GM18508 (cell line): Measurements from ENCODE around the gene DPF3.

Source experiments
- ATAC-seq: cut with Tn5 transposase; IDR thresholded peaks from one replicate; pipeline ENCODE4 v1.9.1; 2021; ENCODE audit warnings: moderate number of reproducible peaks; ENCODE audit not compliant: insufficient read depth, unreplicated experiment

DPF3 gene

DNA sequence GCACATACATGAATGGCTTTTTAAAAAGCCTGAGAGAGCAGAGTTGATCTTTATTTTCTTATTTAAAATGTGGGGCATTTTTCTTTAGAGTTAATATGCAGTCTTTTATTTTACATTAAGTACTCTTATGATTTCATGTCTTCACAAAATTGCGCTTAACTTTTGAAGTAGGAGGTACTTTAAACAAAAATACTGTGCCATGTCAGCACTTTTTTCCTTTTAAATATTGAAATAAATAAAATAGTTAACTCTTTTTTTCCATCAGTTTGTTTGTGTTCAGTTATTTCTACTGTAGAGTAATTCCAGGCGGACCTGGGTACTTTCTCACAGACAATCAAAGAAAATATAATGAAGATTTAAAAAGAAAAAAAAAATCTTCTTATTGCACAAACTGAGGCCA is 231.7 kb downstream of the DPF3 start:
- ATAC-seq, result no peak

DNA sequence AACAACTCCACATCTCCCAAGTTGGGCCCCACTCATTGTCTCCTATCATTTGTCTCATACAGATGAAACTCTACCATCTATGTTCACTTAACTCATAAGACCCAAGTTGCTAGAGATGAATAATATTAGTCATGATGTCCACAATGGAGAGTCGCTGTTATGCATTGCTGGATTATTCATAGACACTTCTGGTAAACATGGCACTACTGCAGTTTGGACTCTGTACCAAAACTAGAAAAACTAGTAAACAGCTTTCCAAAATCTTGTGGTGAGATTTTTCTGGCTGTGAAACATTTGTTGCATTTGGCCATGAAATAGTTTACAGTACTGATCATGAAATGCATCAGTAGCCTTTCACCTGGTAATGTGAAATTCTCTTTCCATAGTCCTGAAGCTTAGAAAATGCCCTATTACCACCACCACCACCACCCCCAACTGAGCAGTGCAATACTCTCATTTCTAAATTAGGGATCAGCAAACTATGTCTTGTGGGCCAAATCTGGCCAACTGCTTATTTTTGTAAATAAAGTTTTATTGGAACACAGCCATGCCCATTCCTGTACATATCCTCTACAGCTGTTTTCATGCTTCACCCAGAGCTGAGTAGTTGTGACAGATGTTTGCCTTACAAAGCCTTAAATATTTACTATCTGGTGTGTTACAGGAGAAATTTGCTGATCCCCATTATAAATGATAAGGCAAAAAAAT is 236.5 kb downstream of the DPF3 start:
- ATAC-seq, result no peak

DNA sequence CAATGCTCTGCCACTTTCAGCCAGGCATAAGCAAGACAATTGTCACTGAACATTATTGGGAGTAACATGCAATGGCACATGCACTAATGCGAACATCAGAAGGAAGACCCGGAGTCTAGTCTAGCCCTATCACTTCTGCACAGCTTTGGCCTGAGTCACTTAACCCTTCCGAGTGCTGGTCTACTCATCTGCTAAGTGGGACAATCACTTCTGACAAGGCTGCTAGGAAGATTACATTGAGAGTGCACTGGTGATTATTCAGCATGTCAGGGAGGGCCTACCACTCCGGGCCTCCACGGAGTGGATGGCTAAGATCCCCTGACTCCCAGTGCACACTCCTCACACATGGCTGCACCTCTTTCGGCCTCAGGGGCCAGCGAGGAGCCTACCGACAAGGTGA is 240.9 kb downstream of the DPF3 start:
- ATAC-seq, result no peak

DNA sequence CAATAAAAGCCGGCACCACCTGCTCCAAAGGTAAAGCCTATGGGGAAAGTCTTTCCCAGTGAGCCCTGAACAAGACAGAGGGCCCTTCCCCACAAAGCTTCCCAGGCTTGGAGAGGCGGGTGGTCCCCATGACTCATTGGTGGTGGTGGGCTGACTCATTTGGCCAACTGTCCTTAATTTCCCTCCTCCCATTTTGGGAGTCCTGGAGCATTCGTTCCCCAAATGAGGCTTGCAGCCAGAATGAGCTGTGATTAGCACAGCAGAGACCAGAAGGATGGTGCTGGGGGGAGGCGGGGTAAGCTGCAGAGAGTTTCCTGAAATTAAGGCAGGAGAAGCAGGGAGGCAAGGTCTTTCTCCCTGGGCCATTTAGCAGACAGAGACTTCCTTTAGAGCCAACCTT is 241.7 kb downstream of the DPF3 start:
- no peak for ATAC-seq

DNA sequence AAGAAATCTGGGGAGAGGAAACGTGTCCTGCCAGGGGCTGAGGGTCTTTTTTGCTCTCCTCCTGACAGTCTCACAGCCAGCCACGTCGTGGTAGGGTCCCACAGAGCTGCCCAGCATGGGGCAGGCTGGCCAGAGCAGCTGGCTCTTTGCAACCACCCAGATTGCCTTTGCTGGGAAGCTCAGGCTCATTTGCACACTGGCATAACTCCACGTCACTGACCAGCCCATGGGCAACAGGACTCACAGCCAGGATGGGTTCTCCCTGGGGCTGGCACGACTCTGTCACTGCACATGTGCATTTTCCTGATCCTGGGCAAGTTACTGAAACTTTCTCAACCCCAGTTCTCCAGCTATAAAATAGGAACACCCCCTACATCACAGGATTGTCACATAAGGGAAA is 242.2 kb downstream of the DPF3 start:
- ATAC-seq, result no peak

DNA sequence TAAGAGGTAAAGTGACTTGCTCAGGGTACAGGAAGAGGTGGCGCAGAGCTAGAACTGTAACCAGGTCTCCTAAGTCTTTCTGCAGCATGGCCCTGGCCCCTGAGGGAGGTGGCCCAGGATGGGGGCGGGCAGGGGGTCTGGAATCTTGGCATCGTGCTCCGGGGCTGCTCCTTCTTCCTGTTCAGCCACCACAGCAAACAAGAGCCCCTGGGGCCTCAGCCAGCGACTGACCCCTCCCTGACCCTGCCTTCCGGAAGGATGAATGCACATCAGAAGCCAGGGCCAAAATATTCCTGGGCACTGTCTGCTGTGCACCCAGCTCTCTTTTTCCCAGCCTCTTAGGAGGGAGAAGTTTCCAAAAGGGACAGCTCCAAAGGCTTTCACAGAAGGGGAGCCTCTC is 242.8 kb downstream of the DPF3 start:
- no peak for ATAC-seq

DNA sequence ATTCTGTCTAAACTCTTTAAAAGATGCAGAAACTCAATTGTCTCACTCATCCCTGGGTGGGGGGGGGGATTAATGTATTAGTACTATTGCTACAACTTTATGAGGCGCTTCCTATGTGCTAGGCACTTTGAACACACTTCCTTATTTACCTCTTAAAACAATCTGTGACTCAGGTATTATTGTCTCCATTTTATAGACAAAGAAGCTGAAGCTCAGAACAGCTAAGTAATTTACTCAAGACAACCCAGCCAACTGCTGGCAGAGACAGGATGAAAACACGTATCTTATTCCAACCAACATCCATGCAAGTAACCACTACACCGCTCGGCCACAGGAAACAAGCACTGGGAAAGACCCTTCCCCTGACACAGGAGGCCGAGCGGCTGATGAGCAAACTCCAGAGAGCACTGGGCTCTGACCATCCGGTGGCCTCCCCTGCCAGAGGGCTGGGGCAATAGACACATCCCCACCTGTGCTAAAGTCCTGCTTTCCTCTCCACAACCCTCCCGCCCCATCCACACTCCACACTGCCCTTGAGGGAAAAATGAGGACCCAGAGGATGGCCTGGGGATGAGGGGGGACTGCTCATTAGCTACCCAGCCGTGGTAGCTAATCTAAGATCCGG is 244.2 kb downstream of the DPF3 start:
- no peak for ATAC-seq

DNA sequence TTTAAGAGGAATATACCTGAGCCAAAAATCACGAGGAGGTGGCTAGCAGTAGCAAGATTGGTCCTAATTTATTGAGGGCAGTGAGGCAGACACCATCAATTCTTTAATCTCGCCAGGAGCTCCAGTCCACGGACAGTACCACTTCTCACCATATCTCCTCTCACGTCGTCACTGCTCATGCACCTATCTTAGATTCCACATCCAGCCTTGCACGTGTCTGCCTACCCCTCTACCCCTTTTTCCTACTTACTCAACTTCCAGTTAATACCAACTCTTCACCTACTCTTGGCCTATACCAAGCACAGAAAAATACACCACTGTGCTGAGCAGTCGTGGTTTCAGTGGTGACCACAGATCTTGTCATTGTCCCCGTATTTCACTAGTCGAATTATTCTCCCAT is 246.1 kb downstream of the DPF3 start:
- ATAC-seq, result no peak

DNA sequence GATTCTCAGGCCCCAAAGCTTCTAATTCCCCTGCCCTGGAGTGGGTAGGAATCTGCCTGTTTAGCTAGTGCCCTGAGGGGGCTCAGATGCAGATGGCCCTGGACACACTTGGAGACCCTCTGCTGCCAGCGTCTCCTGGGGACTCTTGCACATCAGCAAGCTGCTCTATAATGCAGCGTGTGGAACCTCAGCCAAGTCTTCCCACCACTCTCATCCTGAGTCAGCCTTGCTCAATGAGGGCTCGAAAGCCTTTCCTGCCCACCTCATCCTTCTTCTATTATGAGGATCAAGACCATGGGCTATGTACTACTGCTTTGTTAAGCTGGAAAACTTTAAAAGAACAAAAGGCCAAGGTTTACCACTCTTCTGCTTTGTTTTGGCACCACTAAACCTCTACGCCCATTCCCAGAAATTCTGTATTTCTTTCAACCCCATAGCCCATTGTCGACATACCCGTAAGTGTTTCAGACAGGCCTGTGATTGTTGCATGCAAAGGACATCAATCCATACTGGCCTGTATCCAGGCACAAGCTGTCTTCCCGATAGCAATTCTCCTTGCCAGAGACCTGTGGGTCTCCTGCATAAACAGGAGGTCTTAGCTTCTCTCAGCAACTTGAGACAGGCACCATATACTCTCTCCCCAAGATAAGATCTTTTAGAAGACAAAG is 246.9 kb downstream of the DPF3 start:
- ATAC-seq, result no peak

DNA sequence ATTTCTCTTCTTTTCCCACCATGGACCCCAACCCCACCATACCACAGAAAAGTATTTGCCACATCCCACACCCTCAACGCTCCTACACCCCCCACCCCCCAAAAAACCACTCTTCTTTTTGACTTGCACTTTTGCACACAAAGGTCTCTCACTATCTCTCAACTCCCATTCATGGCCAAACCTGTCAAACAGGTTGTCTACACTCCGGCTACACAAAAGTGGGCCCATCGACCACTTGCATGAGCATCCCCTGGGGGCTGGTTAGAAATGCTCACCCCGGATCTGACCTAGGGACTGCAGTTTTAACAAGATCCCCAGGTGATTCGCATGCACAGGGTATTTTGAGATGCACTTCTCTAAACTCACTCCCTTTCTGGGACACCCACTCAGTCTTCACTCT is 248.2 kb downstream of the DPF3 start:
- ATAC-seq, result no peak

DNA sequence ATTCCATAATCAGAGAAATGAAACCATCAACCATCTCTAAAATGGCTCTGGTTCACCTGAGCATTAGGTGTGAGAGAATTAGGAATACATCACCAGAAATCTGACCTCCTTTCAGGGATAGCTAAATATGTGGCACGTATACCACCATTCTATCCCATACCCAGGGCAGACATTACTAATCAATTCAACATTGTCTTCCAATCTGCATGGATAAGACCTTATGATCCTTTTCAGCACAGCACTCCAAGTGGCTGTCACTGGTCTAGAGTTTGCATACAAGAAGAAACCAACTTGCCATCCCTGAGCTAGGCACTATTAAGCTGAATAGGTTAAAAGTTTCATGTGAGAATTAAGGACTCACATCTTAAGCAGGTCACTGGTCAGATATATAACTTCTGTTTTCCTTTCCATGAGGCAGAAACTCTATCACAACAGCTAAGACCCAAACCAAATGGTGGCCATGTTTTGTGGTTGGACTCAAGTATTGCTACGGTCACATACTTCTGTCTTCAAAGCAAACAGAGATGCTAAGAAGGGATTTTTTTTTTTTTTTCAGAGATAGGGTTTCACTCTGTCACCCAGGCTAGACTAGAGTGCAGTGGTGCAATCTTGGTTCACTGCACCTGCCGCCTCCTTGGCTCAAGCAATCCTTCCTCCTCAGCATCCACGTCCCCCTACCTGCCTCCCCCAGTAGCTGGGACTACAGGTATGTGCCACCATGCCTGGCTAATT is 249.0 kb downstream of the DPF3 start:
- ATAC-seq, result no peak

DNA sequence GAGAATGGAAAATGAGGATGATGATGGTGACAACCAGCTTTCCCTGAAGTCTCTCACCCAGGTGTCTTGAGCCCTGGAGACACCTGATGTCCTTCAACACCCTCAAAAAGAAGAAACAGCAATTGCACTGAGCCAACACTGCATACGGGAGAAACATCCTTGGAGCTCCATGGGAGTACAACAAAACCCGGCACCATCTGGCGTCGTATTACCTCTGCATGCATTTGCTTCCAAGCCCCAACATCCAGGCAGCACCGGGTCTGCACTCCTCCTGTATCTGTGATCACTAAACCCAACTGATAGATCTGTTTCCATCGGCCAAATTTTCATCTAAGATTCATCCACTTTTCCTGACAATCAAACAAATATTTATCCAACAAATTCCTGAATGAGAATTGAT is 249.9 kb downstream of the DPF3 start:
- no peak for ATAC-seq

DNA sequence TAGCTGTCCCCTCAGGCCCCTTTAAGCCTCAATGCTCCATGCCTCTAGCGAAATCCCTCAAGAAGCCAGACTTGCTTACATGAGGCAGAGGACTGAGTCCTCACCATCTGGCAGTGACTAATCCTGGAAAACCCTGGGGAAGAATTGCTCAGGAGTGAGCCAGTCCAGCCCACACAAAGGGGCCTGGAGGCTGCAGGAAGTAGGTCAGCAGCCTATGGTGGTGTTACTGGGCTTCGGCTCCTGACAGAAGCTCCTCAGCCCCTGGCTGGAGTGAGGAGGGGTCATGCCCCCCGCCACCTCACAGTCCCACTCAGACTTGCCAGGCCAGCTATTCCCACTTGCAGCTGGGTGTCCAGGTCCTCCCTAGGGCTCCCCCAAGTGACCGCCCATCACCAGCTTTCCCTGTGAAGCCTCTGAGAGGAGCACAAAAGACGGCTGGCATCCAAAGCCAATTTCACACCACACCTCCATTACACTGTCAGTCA is 250.5 kb downstream of the DPF3 start:
- ATAC-seq, result no peak

DNA sequence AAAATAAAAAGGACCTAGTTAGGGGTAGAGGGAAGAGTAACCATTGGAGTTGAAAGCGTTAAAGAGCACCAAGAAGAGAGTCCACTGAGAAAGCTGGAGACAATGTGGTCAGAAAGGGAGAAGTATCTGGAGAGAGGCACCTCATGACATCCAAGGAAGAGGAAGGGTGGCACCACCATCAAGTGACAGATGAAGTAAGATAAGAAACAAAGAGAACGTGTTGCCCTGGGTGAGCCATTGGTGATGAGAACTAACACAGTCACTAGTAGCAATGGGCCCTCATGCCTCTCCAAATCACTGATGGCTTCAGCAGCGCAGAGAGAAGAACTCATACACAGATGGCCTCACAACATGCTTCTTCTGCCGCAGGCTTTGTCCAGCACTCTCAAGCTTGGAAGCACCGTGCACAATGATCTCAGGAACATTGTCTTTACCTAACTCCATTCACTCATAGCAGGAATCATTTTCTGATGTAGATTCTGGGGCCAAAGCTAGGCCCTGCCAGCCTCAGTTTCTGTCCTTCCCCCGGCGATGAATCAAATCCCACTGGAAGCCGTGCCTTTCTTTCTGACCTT is 252.9 kb downstream of the DPF3 start:
- no peak for ATAC-seq

DNA sequence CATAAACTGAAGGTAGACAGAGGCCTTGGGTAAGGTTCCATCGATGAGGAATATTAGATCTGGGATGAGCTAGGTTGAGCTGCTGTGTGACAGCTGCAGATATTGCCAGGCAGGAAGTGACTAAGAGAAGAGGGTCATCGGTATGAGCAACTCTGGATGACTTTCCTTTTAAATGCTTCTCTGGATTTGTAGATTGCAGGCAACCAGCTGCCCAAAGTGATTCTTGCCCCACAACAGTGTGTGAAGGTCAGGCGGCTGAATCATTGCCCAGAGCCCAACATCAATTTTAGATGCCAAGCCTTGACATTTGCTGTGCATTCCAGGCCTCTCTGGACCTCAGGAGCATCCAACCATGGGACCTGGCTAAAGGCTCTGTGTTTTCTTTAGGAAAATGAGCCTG is 255.9 kb downstream of the DPF3 start:
- ATAC-seq, result no peak

DNA sequence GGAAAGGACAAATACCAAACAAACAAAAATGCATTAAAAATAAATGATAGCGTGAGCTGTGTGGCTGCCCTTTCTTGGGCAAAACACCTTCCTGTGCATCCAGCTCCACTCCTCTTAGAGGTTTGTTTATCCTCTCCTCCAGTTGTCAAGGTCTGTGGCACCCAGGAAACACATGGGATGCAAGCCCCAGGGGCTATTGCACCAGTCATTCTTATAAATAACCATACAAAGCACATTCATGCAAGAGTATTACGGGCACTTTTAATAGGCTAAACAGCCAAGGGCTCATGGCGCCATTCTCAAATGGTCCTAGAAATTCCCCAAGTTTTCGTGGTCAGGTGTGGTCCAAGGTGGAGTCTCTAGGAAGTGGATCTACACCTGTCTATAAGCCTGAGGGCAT is 257.0 kb downstream of the DPF3 start:
- ATAC-seq, result no peak

DNA sequence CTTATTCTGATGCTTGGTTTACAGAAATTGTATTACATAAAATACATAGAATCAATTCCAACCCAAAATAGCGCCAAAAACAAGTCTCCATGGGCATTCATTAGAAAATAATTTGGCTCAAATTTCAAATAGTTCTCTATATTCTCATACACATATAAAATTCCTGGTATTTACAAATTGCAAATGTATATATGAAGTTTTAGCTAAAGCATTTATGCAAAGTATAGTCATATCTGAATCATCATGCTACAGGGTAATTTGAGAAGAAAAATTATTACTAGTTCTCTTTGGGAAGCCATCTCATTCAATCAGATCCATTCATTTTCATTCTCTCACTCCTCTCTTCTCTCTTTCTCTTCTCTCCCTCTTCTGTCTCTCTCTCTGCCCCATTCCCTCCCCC is 257.8 kb downstream of the DPF3 start:
- ATAC-seq, result no peak

DNA sequence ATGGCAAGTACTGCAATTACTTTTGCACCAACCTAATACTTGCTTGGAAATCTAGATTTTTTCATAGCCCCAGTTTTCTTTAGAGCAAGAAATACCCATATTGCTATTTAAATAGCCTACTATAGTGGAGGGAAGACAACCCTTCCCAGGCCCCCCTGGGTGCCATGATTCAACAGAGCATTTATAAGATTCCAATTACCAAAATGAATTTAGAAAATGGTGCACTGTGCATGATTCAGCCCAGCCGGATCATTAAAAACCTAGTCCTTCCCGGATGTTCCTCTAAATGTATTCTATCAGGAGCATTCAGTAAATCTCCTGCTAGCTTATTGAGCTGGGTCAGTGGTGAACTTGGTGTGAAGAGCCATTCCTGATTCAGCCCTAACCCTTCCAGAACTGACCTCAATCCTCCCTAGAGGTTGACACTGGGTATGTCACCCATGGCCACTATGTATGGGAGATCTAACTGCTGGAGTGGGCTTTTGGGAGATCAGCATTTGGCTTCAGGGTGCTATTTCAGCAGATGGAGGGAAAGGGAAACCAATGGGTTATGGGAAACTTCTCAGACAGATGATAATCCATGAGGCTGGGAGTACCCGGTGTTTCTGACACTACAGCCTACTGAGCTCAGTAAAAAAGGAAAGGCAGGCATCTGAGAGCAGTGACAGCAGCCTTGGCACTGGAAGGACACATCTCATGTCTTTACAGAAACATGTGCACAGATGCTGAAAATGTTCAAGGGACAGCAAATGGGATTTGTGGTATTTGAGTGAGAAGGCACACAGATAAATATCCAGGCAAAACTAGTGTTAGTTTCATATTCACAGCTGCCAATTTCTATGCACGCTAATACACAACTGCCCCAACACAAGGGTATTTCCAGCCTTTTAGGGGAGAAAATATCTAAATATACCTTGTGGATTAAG is 258.9 kb downstream of the DPF3 start:
- no peak for ATAC-seq

DNA sequence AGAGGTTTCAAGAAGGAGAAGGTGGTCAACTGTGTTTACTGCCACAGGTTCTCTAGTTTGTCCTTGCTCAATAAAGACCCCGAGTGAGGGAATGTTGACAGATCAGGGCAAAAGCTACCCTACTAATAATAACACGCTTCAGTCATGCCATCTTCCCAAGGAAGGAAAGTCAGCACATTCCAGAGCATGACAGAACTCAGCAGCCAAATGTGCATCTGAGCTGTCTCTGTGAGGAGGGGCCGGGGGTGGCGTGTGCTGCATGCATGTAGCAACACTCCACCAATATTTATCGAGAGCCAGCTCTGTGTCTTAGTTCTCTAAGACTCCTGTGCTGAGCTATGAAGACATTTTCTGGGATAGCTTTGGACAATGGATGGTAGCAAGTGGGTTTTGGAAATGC is 260.4 kb downstream of the DPF3 start:
- ATAC-seq, result no peak

DNA sequence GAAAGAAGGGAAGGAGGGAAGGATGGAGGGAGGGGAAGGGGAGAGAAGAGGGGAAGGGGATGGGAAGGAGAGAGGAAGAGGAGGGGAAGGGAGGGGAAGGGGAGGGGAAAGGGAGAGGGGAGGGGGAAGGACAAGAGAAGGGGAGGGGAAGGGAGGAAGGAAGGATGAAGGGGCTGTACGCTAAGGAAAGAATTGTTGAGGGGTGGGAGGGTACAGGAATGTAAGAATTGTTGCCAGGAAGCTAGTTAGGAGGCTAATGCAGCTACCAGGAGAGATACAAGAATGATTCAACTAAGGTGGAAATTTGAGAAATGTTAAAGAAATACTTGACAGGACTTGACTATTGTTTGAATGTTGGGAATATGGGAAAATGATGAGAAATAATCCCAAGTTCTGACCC is 261.2 kb downstream of the DPF3 start:
- ATAC-seq, result no peak
